DND-41 (cell line): ENCODE data around the gene CCDC63.

Source experiments
- ATAC-seq: fragments of 200-7000 bp; cut with Tn5 transposase; 3 replicates; pipeline ENCODE4 v1.9.1; 2021; ENCODE audit warnings: low read depth; ENCODE audit not compliant: insufficient read depth
- DNase-seq: peaks from one replicate; pipeline ENCODE4 v3.0.0-alpha.2; 2020
- H2AFZ ChIP-seq: 2 replicates; pipeline ENCODE4 v1.6.0; 2012; ENCODE audit warnings: low read depth, low read length
- H3K27ac ChIP-seq: 2 replicates; pipeline ENCODE4 v1.5.1; 2012; ENCODE audit warnings: low read length, inconsistent platforms
- H3K27me3 ChIP-seq: fragments of 200-600 bp; sonication (generic); 2 replicates; pipeline ENCODE4 v1.6.0; 2012; ENCODE audit warnings: low read length, mild to moderate bottlenecking, inconsistent platforms; ENCODE audit not compliant: insufficient read depth, poor library complexity
- H3K36me3 ChIP-seq: 2 replicates; pipeline ENCODE4 v1.5.1; 2012; ENCODE audit warnings: low read length, inconsistent platforms; ENCODE audit not compliant: insufficient read depth
- H3K4me1 ChIP-seq: 2 replicates; pipeline ENCODE4 v1.5.1; 2012; ENCODE audit warnings: mild to moderate bottlenecking, low read length; ENCODE audit not compliant: insufficient read depth
- H3K4me2 ChIP-seq: 2 replicates; pipeline ENCODE4 v1.6.0; 2012; ENCODE audit warnings: mild to moderate bottlenecking, moderate library complexity, low read length, inconsistent platforms; ENCODE audit not compliant: insufficient read depth
- H3K4me3 ChIP-seq, 2 experiments: fragments of 200-600 bp in 1 of 2; shearing (Covaris generic) in 1 of 2; 2 replicates each; pipeline ENCODE4 v1.5.1; 2012 to 2016; ENCODE audit warnings: inconsistent platforms in 2 of 2, low read length in 2 of 2, mild to moderate bottlenecking in 2 of 2, low read depth in 1 of 2, moderate library complexity in 1 of 2
- H3K79me2 ChIP-seq: 2 replicates; pipeline ENCODE4 v1.6.0; 2012; ENCODE audit warnings: low read length, inconsistent platforms; ENCODE audit not compliant: insufficient read depth
- H3K9ac ChIP-seq: 2 replicates; pipeline ENCODE4 v1.6.0; 2012; ENCODE audit warnings: low read depth, mild to moderate bottlenecking, inconsistent platforms, low read length, moderate library complexity
- H3K9me3 ChIP-seq: 2 replicates; pipeline ENCODE4 v1.5.1; 2012; ENCODE audit warnings: low read length, moderate library complexity, mild to moderate bottlenecking, inconsistent platforms; ENCODE audit not compliant: insufficient read depth, severe bottlenecking
- H4K20me1 ChIP-seq: 2 replicates; pipeline ENCODE4 v1.6.0; 2012; ENCODE audit warnings: low read length; ENCODE audit not compliant: insufficient read depth
- CTCF ChIP-seq: IDR thresholded peaks from 2 replicates; pipeline ENCODE4 v1.5.1; 2012; ENCODE audit warnings: borderline replicate concordance, low read length, moderate library complexity, mild to moderate bottlenecking; ENCODE audit not compliant: poor library complexity, severe bottlenecking; ENCODE audit errors: extremely low read depth
- EZH2 ChIP-seq: IDR thresholded peaks from 3 replicates; pipeline ENCODE4 v1.6.1; 2012; ENCODE audit warnings: borderline replicate concordance, low read depth, mild to moderate bottlenecking, moderate library complexity, low read length, inconsistent platforms; ENCODE audit not compliant: severe bottlenecking

Gene CCDC63

DNA sequence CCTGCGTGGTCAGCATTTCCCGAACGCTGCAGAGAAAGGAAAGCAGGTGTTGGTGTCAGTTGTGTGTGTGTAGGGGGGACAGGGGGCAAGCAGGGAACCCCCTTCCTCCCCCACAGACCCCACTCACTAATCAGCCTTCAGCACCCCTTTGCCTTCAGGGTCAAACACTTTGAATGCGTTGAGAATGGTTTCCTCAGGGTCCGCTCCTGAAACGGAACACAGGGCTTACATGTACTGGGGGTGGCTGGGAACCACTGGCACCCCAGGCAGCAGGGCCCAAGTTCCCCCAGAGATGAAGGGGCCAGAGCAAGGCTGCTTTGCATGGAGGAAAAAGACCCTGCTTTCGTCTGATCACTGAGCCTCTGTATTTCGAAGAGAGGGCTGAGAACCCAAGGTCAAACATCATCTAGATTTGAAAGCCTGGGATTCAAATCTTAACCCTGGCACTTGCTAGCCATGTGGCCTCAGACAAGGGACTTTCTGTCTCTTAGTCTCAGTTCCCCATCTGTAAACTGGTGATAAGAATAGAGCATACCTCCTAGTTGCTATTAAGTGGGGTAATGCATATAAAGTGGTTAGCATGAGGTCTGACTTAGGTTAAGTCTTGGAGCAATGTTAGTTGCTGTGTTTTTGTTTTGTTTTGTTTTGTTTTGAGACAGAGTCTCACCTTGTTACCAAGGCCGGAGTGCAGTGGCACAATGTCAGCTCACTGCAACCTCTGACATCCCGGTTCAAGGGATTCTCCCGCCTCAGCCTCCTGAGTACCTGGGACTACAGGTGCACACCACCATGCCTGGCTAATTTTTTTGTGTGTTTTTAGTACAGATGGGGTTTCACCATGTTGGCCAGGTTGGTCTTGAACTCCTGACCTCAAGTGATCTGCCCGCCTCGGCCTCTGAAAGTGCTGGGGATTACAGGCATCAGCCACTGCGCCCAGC lies 66.6 kb downstream of the CCDC63 start:
- Histone ChIP-seq H3K36me3 (no peaks in the 10 kb centered on the region), H4K20me1 (no peaks in the 10 kb centered on the region), H3K79me2 (no peaks in the 10 kb centered on the region), H3K4me3 (no peak overlapping the region), H3K9ac (no peak overlapping the region), H3K27me3 (no peaks in the 10 kb centered on the region), H3K9me3 (no peaks in the 10 kb centered on the region), H2AFZ (no peak overlapping the region), H3K4me1 (no peaks in the 10 kb centered on the region), H3K4me2 (no peak overlapping the region), H3K27ac (no peak overlapping the region)
- no peak for DNase-seq
- no peak for ATAC-seq
- TF ChIP-seq EZH2 (no peak), CTCF (no peak)

DNA sequence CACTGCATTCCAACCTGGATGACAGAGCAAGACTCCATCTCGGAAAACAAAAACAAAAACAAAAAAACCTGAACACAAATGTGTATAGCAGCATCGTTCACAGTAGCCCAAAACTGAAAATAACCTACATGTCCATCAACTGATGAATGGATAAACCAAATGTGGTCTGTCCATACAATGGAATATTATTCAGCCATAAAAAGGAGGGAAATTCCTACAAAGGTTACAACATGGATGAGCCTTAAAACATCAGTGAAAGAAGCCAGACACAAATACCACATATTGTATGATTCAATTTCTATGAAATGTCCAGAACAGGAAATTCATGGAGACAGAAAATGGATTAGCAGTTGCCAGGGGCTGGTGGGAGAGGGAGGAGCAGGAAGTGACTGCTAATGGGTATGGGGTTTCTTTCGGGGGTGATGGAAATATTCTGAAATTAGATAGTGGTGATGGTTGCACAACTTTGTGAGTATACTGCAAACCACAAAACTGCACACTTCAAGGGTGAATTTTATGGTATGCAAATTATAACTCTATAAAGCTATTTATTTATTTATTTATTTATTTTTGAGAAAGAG lies 69.6 kb downstream of the CCDC63 start:
- Histone ChIP-seq H3K4me1 (no peaks in the 10 kb centered on the region), H2AFZ (no peak overlapping the region), H3K27me3 (peaks cover 4% of the 10 kb centered on the region), H3K9me3 (no peaks in the 10 kb centered on the region), H3K27ac (no peak overlapping the region), H3K79me2 (no peaks in the 10 kb centered on the region), H3K4me2 (no peak overlapping the region), H4K20me1 (peaks cover 2% of the 10 kb centered on the region; the same call in 1 of the 2 replicates), H3K4me3 (no peak overlapping the region), H3K9ac (no peak overlapping the region), H3K36me3 (no peaks in the 10 kb centered on the region)
- ATAC-seq (no peak), DNase-seq (no peak)
- TF ChIP-seq CTCF (no peak), EZH2 (no peak)

- ATAC-seq: no peak
- Histone ChIP-seq H4K20me1 (peaks cover 2% of the 10 kb centered on the region; the same call in 1 of the 2 replicates), H3K27me3 (peaks cover 4% of the 10 kb centered on the region), H3K36me3 (no peaks in the 10 kb centered on the region), H3K9ac (no peak overlapping the region), H3K4me2 (no peak overlapping the region), H3K4me3 (no peak overlapping the region), H3K4me1 (no peaks in the 10 kb centered on the region), H3K79me2 (no peaks in the 10 kb centered on the region), H3K9me3 (no peaks in the 10 kb centered on the region), H2AFZ (no peak overlapping the region), H3K27ac (no peak overlapping the region)
- TF ChIP-seq EZH2: no peak
- TF ChIP-seq CTCF: no peak
- DNase-seq: no peak
Measured at GRCh38 chr12:110917467-110917866, 70.7 kb downstream of the CCDC63 start.
